GM18873 (cell line): ENCODE measurements around the gene KIF16B.

ENCODE experiments used
- ATAC-seq: cut with Tn5 transposase; IDR thresholded peaks from one replicate; pipeline ENCODE4 v1.9.1; 2021; ENCODE audit warnings: mild to moderate bottlenecking, moderate library complexity, moderate number of reproducible peaks; ENCODE audit not compliant: unreplicated experiment, low FRiP score

The KIF16B gene, protein sequence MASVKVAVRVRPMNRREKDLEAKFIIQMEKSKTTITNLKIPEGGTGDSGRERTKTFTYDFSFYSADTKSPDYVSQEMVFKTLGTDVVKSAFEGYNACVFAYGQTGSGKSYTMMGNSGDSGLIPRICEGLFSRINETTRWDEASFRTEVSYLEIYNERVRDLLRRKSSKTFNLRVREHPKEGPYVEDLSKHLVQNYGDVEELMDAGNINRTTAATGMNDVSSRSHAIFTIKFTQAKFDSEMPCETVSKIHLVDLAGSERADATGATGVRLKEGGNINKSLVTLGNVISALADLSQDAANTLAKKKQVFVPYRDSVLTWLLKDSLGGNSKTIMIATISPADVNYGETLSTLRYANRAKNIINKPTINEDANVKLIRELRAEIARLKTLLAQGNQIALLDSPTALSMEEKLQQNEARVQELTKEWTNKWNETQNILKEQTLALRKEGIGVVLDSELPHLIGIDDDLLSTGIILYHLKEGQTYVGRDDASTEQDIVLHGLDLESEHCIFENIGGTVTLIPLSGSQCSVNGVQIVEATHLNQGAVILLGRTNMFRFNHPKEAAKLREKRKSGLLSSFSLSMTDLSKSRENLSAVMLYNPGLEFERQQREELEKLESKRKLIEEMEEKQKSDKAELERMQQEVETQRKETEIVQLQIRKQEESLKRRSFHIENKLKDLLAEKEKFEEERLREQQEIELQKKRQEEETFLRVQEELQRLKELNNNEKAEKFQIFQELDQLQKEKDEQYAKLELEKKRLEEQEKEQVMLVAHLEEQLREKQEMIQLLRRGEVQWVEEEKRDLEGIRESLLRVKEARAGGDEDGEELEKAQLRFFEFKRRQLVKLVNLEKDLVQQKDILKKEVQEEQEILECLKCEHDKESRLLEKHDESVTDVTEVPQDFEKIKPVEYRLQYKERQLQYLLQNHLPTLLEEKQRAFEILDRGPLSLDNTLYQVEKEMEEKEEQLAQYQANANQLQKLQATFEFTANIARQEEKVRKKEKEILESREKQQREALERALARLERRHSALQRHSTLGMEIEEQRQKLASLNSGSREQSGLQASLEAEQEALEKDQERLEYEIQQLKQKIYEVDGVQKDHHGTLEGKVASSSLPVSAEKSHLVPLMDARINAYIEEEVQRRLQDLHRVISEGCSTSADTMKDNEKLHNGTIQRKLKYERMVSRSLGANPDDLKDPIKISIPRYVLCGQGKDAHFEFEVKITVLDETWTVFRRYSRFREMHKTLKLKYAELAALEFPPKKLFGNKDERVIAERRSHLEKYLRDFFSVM (N-terminal part only)

DNA sequence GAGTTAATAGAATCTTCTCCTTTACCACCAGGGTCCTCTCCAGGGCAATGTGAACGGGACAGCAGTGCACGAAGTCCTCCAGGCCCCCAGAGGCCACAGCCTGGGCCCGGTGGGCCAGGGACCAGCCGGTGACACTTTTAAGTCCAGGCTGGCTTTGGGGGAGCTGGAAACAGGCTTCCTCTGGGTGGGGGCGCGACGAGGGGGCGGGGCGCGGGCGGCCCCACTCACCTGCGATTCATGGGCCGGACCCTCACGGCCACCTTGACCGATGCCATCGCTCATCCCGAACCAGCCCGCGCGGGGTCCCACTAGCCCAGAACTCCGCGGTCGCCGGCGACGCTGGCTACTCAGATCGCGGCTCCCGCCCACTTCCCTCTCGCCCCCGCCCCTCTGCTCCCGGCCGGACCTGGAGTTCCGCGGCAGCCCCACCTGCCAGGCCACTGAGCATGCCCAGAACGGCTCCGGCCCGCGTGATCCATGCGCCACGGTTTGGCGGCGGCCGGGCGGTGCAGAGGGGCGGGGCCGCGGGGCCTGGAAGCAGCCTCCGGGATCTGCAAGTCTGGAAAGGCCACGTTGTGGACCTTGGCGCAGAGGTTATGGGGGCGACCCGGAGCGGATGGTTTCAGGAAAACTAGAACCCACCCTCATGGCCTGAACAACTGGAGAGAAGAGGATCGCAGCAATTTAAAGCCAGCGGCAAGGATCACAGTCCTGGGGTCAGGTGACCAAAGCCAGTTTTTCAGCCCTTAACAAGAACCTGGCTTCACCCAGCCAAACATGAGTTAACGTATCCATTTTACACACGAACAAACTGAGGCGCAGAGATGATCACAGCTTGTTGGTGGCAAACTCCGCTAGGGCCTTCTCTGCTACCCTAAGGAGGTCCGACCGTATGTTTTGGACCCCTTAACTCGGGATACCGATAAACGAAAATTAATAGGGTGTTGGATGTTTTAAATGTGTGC lies at the start of gene KIF16B:
Gene KIF16B, minus strand, starts transcription at position 448 of the 965 bp plus-strand sequence. Its CDS starts 173 bp downstream, at position 275.
- peak; percentile 64 for ATAC-seq

DNA sequence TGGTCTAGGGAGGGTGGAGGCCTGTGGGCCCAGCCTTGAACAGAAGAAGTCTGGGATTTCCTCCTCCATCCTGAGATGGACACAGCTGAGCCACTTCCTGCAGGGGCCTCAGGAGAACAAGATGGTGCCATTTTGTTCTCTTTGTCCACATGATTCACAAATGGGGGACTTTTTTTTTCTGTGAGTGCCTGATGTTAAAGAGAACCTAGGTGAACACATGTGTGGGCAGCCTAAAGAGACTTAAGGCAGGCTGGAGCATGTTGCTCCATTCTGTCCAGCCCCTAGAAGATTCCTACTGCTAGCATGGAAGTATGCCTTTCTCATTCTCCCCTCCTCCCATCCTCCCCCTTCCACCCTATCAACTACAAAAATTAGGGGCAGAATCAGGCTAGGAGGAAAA lies 49.3 kb upstream of the KIF16B start:
- ATAC-seq = no peak

DNA sequence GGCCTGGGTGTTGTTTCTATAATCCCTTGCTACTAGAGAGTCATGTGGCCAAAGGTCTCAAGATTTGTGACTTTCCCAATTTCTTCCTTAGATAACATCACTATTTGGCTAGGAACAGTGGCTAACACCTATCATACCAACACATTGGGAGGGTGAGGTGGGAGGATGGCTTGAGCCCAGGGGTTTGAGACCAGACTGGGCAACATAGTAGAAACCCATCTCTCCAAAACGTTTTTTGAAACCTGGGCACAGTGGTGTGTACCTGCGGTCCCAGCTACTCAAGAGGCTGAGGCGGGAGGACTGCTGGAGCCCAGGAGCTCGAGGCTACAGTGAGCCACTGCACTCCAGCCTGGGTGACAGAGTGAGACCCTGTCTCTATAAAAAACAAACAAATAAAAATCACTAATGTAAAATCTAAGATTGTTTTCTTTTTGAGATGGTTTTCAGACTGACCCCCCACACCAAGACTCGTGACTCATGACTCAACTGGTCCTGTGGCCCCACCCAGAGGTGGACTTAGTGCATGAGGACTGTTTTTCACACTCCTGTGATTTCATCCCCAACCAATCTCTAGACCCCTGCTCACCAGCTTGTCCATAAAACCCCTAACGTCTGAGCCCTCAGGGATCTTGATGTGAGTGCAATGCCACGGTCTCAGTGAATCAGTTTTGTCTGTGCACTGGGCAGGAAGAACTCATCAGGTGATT lies 48.3 kb upstream of the KIF16B start:
- no peak for ATAC-seq

DNA sequence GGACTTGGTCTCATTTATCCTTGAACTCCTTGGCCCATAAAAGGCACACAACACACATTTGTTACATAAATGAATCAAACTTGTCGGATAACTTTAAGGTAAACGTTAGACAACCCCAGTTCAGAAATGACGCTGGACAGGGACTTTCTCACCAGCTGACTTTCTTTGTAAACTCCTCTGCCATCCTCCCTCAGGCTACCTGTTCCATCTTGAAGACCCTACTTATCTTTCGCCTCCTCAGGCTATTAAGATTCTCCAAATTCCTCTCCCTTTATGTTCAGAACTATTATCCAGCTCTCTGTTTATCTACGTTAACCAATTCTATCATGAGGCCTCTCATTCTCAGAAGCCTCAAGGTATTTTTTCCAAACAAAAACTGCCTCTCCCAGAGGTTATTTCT lies 47.7 kb upstream of the KIF16B start:
- no peak for ATAC-seq

DNA sequence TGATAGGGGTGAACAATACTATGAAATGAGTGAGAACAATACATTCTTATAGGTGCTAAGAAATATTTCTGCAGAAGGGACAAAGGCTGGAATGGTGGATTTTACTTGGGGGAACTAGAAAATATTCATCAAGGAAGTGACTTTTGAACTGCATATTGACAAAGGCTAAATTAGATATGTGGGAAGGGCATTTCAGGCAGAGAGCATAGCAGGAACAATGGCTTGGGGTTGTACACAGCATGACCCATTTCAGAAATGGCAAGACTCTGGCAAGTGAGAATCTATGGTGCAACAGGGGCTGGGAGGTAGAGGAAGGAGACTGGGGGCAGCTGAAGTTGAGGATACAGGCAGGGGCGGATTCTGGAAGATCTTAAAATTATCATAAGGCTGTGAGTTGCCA lies 46.7 kb upstream of the KIF16B start:
- ATAC-seq = no peak

DNA sequence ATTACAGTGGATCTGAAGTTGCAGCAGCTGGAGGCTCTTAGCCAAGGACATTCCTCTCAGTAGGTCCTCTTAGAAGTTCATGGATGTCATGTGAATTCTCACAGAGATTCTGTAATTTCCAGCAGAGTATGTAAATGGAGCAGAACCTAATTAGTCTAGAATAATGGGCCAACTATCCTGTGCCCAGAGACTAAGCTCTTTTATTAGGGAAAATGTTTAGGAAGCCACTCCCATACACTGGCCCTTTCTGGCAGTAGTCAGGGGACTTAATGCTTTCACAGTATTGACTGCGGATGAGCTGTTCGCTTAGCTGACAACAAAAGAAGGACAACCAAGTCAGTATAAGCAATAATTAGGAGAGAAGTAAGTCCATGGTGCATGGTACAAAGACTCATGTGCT lies 43.8 kb upstream of the KIF16B start:
- ATAC-seq = no peak

DNA sequence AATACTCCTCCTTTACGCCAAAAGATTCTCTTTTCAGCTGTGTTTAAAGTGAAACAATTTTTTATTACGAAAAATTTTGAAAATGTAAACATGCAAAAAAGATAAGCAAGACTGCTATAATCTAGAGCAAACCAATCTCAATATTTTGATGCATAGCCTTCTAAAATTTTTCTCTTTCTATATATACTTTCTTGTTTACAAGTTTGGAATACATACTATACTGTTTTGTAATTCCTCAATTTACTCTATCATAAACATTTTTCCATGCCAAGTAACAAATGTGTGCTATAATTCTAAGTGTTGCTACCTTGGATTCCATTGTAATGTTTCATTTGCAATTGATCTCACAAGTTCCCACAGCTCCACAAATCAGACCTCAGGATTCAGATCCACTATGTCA lies 43.1 kb upstream of the KIF16B start:
- ATAC-seq = no peak

DNA sequence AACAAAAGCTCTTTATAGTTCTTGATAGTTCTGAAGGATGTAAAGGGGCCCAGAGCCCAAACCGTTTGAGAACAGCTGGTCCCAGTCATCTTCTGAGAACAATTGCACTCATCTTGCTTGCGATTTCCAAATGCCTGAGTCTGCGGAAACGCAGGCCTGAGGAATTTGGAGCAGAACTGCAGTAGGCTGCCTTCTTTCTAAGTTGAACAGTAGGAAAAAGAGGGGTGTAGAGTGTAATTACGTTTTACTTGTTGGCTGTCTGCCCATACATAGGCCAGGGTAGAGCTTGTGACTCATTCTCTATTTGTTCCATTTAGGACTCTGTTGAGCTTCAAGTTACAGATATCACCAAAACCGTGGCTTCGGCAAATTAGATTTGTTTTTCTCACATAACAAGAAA lies 42.0 kb upstream of the KIF16B start:
- no peak for ATAC-seq

DNA sequence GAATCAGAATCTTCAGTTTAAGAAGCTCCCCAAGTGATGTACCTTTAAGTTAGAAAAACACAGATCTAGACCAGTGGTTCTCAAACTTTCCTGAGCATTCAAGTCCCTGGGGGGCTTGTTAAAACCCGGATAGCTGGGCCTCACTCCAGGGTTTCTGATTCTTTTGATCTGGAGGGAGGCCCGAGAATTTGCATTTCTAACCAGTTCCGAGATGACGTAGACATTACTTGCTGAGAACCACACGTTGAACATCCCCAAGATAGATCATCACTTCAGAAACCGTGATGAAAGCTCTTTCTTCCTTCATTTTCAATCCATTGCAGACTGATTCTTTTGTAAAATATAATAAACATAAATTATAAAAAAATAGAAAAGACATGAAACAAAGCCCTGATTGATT lies 40.7 kb upstream of the KIF16B start:
- no peak for ATAC-seq

DNA sequence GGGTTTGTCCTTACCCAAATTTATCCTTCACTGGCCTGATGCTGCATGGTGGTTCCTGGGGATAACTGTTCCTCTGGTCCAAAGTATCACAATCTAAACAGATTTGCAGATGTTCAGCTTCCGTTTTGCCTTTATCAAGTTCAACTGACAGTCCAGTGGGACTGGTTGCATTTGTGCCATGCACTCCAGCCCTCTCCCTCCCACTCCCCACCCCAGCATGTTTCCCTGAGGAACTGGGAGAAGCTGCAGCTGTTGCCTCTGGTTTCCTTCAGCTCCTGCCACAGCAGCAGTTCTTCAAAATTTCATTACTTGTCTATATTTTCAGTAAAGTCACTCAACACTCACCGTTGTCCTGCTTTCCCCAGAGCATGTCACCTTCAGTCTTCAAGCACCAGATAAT lies 39.5 kb upstream of the KIF16B start:
- ATAC-seq = no peak

DNA sequence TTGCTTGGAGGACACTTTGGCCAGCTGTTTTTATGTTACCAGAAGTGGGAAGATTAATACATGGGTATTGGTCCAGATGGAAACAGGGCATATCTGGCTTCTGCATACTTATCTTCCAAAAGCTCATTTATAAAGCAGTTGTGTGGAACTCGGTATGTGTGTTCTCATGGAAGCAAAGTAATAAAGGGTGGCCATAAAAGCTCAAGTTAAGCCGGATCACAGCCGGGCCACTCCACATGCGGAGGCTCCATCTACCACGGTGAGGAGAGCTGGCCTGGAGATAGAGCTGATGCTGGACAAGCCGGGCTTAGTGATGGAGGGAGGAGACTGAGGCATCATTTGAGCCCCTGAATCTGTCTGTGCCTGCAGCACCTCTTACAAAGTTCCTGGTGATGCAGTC lies 38.6 kb upstream of the KIF16B start:
- ATAC-seq = no peak

DNA sequence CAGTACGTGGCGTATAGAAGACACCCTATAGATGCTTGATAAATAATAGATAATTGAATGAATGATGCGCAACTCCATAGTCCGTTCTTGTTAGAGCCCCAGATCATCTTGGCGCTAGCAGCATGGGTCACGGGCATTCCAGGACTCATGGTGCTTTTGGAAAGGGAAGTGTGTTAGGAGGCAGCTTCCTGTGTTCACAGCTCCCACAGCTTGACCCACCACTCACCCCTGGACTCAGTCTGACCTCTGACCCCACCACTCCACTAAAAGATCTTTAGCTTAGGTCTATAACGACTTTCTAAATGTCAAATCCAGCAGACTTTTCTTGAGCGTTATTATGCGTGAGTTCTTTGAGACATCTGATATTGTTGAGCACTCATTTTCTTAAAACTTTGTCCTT lies 35.8 kb upstream of the KIF16B start:
- ATAC-seq = no peak

DNA sequence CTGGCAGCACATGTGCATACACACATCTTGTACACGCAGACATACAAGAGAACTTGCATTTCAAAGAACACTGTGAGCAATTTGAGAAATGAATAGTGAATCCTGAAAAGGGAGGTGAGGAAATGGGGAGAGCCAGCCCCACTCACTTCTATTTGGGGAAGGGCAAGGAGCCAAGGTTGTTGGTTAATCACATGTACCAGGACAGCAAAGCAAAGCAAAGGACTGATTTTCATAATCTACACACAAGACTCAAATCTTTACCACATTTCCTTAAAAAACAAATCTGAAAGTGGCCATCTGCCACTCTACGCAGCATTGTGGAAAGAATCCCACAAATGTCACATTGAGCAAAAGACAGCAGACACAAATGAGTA lies 35.0 kb upstream of the KIF16B start:
- ATAC-seq = no peak

DNA sequence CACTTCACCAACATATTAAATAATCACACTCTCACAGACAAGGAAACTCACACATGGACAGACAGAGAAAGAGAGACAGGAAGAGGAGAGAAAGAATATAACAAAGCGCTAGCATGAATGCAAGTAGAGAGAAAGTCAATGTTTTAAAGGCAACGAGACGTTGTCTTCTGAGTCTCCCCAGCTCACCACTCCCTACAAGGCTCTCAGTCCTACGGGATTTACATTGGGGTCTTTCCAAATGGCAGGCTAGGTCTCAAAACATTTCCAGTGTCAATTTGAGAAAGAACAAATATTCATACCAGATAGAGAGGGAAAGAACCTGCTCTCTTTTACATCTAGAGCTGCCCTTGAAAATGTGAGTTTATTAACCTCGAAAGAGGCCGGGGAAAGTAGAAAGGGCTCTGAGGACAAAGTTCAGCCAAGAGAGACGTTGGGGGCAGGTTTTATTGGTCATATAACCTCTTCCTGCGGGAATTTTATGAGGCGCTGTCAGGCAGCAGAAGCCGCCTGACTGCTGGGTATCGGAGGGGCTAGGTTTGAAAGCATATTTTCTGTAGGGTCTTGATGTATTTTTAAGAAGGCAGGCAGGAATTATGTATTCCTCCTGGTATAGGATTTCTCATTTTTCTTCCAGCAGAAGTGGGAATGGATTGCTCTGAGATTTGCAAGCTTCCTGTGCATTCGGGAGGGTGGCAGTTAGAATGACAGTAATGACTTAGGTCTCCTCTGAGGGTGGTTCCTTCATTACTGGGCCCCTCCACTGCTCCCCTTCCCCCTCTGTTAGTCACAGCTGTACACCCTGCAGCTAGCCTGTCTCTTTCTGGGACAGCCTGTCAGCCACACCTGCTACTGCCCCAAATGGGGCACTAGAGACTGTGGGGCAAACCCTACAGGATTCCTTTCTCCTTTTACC lies 34.4 kb upstream of the KIF16B start:
- no peak for ATAC-seq

DNA sequence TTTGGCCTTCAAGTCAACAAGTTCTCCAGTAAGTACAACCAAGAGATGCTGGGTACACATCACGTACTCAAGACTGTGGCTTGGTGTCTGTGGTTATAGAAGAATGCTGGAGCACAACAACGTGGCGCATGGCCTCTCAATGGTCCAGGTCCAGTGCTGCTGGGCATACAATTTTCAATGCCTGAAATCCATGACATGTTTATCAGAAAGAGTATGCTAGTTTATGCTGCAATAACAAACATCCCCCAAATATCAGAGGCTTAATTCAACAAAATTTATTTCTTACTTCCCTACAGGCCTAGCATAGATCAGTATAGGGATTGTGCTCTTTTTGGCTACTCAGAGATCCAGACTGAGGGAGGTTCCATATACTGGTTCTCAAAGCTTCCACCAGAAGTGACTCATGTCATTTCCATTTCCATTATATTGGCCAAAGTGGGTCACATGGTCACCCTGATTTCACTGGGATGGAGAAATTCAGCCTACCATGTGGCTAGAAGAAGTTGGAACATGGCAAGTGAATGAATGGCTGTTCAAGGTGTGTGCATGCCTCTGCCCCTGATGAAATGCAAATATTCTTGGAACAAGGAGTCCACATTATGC lies 33.3 kb upstream of the KIF16B start:
- no peak for ATAC-seq

DNA sequence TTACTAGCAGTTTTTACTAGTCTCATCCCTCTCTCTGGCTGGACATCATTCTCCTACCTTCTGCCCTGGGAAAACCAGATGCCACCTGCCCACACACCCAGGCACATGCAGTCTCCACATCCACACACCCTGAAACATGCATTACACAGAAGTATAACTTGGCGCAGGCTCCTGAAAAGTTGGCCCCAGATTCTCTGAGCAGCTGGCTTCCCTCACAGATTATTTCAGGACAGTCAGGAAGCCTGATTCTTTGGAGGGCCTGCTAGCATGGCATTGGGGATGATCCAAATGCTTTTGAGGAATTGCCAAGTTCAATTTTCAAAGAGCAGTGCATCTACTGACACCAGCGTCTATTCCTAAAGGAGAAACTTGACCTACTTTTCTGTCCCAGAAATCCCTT lies 27.8 kb upstream of the KIF16B start:
- ATAC-seq = no peak

DNA sequence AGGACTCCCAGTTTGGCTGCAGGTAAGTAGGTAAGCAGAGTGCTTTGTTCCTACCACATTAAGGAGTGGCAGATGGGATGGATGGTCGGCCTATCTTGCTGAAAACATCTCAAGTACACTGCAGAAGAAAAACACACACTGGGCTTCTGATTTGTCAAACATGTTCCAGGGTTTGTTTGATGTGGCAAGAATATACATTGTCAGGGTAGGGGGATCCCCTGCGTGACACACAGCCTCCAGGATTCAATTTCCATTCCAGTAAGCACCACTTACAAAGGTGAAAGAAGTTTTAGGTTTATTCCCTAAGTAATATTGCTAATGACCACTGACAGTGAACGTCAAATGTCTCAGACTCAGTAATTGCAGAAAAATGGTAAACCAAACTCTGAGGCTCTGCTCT lies 26.0 kb upstream of the KIF16B start:
- ATAC-seq = no peak

DNA sequence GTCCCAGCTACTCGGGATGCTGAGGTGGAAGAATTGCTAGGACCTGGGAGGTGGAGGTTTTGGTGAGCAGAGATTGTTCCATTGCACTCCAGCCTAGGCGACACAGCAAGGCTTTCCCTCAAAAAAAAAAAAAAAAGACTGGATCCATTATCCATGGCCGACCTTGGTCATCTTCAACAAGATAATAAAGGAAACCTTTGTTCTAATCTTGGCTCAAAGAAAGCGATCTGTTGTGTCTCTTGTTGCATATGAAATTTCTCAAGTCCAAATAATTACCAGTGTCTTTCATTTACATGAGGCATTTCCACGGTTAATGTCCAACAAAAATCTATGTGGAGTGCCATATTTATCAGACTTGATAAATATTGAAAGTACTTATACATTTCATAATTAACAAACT lies 23.7 kb upstream of the KIF16B start:
- no peak for ATAC-seq
